Renal pelvis (tissue), 12 donors: ENCODE measurements around the gene PSMB3. TPM values are rescaled to one million over a fixed set of nuclear protein-coding genes. Genes with fewer than 3 reads are reported as not detected.

ENCODE experiments used
- DNase-seq: peaks from one replicate; pipeline ENCODE4 v3.0.0-alpha.2; 2013
- long read RNA-seq, 16 experiments: transcript quantifications; one replicate each; lab custom pipeline, GENCODE V29; 2026
- polyA plus RNA-seq, 3 donors: library from polyadenylated mRNA; unstranded; fragments of 120-200 nt; gene quantifications; one replicate each; pipeline ENCODE4 v1.2.1, GENCODE V29; 2013; ENCODE audit not compliant: insufficient read length in 3 of 3

Gene PSMB3
- 100 to 1,000 TPM; 116 to 125 (median 123) TPM for polyA plus RNA-seq
- long read RNA-seq, donor 1, transcript PSMB3-211 (6 exons, 773 nt), result major isoform, 107 of 156 reads
- long read RNA-seq, donor 1, transcript PSMB3-209 (3 exons, 426 nt), result minor isoform, 11 of 156 reads
- long read RNA-seq, donor 1, transcript PSMB3-210 (2 exons, 562 nt), result minor isoform, 15 of 156 reads
- long read RNA-seq, donor 1, transcript PSMB3-212 (5 exons, 552 nt), result minor isoform, 6 of 156 reads
- long read RNA-seq, donor 1, partial matches to known transcripts, result 17 of 156 reads
- long read RNA-seq, donor 1, other reads (novel, unspliced or antisense), result 0 of 156 reads
- long read RNA-seq, donor 2, transcript PSMB3-211 (6 exons, 773 nt), result major isoform, 119 of 9,405 reads
- long read RNA-seq, donor 2, transcript PSMB3-210 (2 exons, 562 nt), result minor isoform, 9 of 9,405 reads
- long read RNA-seq, donor 2, transcript PSMB3-209 (3 exons, 426 nt), result minor isoform, 11 of 9,405 reads
- long read RNA-seq, donor 2, transcript PSMB3-212 (5 exons, 552 nt), result minor isoform, 5 of 9,405 reads
- long read RNA-seq, donor 2, partial matches to known transcripts, result 9,040 of 9,405 reads
- long read RNA-seq, donor 2, other reads (novel, unspliced or antisense), result 221 of 9,405 reads
- long read RNA-seq, donor 3, transcript PSMB3-209 (3 exons, 426 nt), result minor isoform, 15 of 141 reads
- long read RNA-seq, donor 3, transcript PSMB3-210 (2 exons, 562 nt), result minor isoform, 14 of 141 reads
- long read RNA-seq, donor 3, transcript PSMB3-211 (6 exons, 773 nt), result major isoform, 101 of 141 reads
- long read RNA-seq, donor 3, partial matches to known transcripts, result 11 of 141 reads
- long read RNA-seq, donor 3, other reads (novel, unspliced or antisense), result 0 of 141 reads
- long read RNA-seq, donor 4, transcript PSMB3-211 (6 exons, 773 nt), result major isoform, 165 of 210 reads
- long read RNA-seq, donor 4, transcript PSMB3-209 (3 exons, 426 nt), result minor isoform, 19 of 210 reads
- long read RNA-seq, donor 4, transcript PSMB3-210 (2 exons, 562 nt), result minor isoform, 11 of 210 reads
- long read RNA-seq, donor 4, partial matches to known transcripts, result 13 of 210 reads
- long read RNA-seq, donor 4, other reads (novel, unspliced or antisense), result 0 of 210 reads
- long read RNA-seq, donor 5, transcript PSMB3-210 (2 exons, 562 nt), result minor isoform, 13 of 112 reads
- long read RNA-seq, donor 5, transcript PSMB3-211 (6 exons, 773 nt), result major isoform, 85 of 112 reads
- long read RNA-seq, donor 5, partial matches to known transcripts, result 10 of 112 reads
- long read RNA-seq, donor 5, other reads (novel, unspliced or antisense), result 0 of 112 reads
- long read RNA-seq, donor 6, transcript PSMB3-210 (2 exons, 562 nt), result minor isoform, 6 of 165 reads
- long read RNA-seq, donor 6, transcript PSMB3-211 (6 exons, 773 nt), result major isoform, 66 of 165 reads
- long read RNA-seq, donor 6, partial matches to known transcripts, result 75 of 165 reads
- long read RNA-seq, donor 6, other reads (novel, unspliced or antisense), result 11 of 165 reads
- long read RNA-seq, donor 7, transcript PSMB3-209 (3 exons, 426 nt), result minor isoform, 10 of 200 reads
- long read RNA-seq, donor 7, transcript PSMB3-211 (6 exons, 773 nt), result major isoform, 123 of 200 reads
- long read RNA-seq, donor 7, transcript PSMB3-210 (2 exons, 562 nt), result minor isoform, 14 of 200 reads
- long read RNA-seq, donor 7, partial matches to known transcripts, result 51 of 200 reads
- long read RNA-seq, donor 7, other reads (novel, unspliced or antisense), result 0 of 200 reads
- long read RNA-seq, donor 8, transcript PSMB3-211 (6 exons, 773 nt), result major isoform, 22 of 2,765 reads
- long read RNA-seq, donor 8, transcript PSMB3-209 (3 exons, 426 nt), result minor isoform, 7 of 2,765 reads
- long read RNA-seq, donor 8, partial matches to known transcripts, result 1,034 of 2,765 reads
- long read RNA-seq, donor 8, other reads (novel, unspliced or antisense), result 1,698 of 2,765 reads
- long read RNA-seq, donor 9, transcript PSMB3-211 (6 exons, 773 nt), result major isoform, 131 of 200 reads
- long read RNA-seq, donor 9, transcript PSMB3-210 (2 exons, 562 nt), result minor isoform, 20 of 200 reads
- long read RNA-seq, donor 9, transcript PSMB3-209 (3 exons, 426 nt), result minor isoform, 28 of 200 reads
- long read RNA-seq, donor 9, partial matches to known transcripts, result 19 of 200 reads
- long read RNA-seq, donor 9, other reads (novel, unspliced or antisense), result 0 of 200 reads
- long read RNA-seq, donor 10, transcript PSMB3-212 (5 exons, 552 nt), result minor isoform, 5 of 132 reads
- long read RNA-seq, donor 10, transcript PSMB3-211 (6 exons, 773 nt), result major isoform, 94 of 132 reads
- long read RNA-seq, donor 10, transcript PSMB3-209 (3 exons, 426 nt), result minor isoform, 11 of 132 reads
- long read RNA-seq, donor 10, transcript PSMB3-210 (2 exons, 562 nt), result minor isoform, 15 of 132 reads
- long read RNA-seq, donor 10, partial matches to known transcripts, result 7 of 132 reads
- long read RNA-seq, donor 10, other reads (novel, unspliced or antisense), result 0 of 132 reads
- long read RNA-seq, donor 11, transcript PSMB3-211 (6 exons, 773 nt), result major isoform, 75 of 109 reads
- long read RNA-seq, donor 11, transcript PSMB3-209 (3 exons, 426 nt), result minor isoform, 9 of 109 reads
- long read RNA-seq, donor 11, transcript PSMB3-210 (2 exons, 562 nt), result minor isoform, 12 of 109 reads
- long read RNA-seq, donor 11, partial matches to known transcripts, result 11 of 109 reads
- long read RNA-seq, donor 11, other reads (novel, unspliced or antisense), result 0 of 109 reads
- long read RNA-seq, donor 12, transcript PSMB3-211 (6 exons, 773 nt), result major isoform, 113 of 169 reads
- long read RNA-seq, donor 12, transcript PSMB3-210 (2 exons, 562 nt), result minor isoform, 14 of 169 reads
- long read RNA-seq, donor 12, transcript PSMB3-212 (5 exons, 552 nt), result minor isoform, 6 of 169 reads
- long read RNA-seq, donor 12, transcript PSMB3-209 (3 exons, 426 nt), result minor isoform, 14 of 169 reads
- long read RNA-seq, donor 12, partial matches to known transcripts, result 22 of 169 reads
- long read RNA-seq, donor 12, other reads (novel, unspliced or antisense), result 0 of 169 reads
- long read RNA-seq, donor 13, transcript PSMB3-210 (2 exons, 562 nt), result minor isoform, 12 of 120 reads
- long read RNA-seq, donor 13, transcript PSMB3-211 (6 exons, 773 nt), result major isoform, 61 of 120 reads
- long read RNA-seq, donor 13, transcript PSMB3-209 (3 exons, 426 nt), result minor isoform, 8 of 120 reads
- long read RNA-seq, donor 13, partial matches to known transcripts, result 38 of 120 reads
- long read RNA-seq, donor 13, other reads (novel, unspliced or antisense), result 0 of 120 reads
- long read RNA-seq, donor 14, result 0 reads
- long read RNA-seq, donor 15, result 0 reads
- long read RNA-seq, donor 16, transcript PSMB3-210 (2 exons, 562 nt), result minor isoform, 27 of 160 reads
- long read RNA-seq, donor 16, transcript PSMB3-211 (6 exons, 773 nt), result major isoform, 96 of 160 reads
- long read RNA-seq, donor 16, transcript PSMB3-209 (3 exons, 426 nt), result minor isoform, 21 of 160 reads
- long read RNA-seq, donor 16, partial matches to known transcripts, result 12 of 160 reads
- long read RNA-seq, donor 16, other reads (novel, unspliced or antisense), result 0 of 160 reads

DNA sequence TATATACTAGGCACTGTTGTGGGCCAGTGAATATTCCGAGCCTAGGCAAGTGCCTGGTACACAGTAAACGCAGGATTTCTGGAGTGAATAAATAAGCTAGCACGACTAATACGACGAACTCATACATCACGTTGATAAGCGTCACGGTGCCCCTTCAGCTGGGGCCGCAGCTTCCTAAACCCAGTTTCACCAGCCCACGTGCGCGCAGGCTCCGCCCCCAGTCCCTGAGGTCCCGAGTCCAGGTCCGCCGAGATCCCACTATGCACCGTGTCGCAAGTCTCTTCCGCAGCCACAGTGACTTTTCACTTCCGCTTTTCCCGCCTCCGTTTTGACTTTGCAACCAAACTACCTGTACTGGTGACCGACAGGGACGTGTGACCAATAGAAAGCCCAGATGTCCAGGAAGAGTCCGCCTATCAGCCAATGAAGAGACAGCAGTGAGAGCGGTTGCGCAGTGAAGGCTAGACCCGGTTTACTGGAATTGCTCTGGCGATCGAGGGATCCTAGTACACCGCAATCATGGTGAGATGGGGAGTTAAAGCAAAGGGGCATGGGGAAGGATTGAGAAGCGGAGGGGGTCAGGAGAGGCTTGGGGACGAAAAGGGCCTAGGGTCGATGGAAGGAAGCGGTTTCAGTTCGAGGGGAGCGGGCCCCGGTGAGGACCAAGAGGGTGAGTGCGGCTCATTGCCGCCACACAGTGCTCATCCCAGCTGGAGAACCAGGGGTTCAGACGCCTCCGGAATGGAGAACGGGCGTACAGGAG is at the start of gene PSMB3:
PSMB3 (plus strand) TSS at position 434 of the 763 bp plus-strand sequence; CDS start at position 520, 86 bp downstream.
- DNase-seq, result peak; percentile 99

- no peak for DNase-seq
These were observed 49.4 kb upstream of the PSMB3 start for GRCh38 chr17:38702916-38703741.

GRCh38 chr17:38703742-38704605 is 48.6 kb upstream of the PSMB3 start:
- peak; percentile 93 for DNase-seq

DNA sequence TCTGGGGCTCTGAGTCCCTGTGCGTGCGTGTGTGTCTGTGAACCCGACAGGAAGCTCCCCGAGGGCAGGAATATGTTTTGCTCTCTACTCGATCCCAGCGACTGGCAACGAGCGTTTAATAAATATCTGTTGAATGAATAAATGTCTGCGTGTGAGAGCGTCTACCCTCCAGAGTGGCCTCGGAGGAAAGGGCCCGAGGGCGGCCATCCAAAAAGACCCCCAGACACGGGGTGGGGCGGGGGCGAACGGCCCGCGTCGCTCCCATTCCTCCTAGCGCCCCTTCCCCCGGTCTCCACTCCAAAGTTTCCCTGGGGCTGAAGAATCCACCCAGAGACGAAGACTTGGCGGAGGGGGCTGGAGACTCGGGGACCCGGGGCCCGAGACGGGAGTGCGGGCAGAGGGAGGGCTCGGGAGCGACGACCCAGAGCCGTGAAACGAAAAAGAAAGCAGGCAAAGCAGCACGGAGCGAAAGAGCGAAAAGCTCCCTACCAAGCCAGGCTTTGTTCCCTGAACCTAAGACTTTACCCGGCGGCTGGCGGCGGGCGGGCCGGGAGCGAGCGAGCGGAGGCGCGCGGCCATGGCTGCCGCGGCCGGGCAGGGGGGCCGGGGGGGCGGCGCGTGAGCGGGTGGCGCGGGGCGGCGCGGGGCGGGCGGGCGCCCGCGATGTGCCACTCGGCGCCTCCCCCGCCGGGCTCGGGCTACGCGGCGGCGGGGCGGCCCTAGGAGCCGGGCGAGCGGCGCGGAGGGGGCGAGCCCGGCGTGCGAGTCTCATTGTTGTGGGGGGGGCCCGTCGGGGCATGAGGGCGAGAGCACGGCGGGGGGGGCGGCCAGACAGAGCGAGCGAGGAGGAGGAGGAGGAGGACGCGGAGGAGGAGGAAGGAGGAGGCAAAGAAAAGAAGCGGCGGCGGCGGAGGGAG is 47.7 kb upstream of the PSMB3 start, which contains the start of gene MLLT6:
MLLT6 (plus strand) TSS at position 668 of the 917 bp plus-strand sequence. CDS start 360 bp downstream, outside the sequence.
- peak; percentile 87 for DNase-seq

- no peak for DNase-seq
These were observed 47.1 kb upstream of the PSMB3 start for GRCh38 chr17:38705523-38705802.

GRCh38 chr17:38705803-38706504 is 46.6 kb upstream of the PSMB3 start:
- no peak for DNase-seq

DNA sequence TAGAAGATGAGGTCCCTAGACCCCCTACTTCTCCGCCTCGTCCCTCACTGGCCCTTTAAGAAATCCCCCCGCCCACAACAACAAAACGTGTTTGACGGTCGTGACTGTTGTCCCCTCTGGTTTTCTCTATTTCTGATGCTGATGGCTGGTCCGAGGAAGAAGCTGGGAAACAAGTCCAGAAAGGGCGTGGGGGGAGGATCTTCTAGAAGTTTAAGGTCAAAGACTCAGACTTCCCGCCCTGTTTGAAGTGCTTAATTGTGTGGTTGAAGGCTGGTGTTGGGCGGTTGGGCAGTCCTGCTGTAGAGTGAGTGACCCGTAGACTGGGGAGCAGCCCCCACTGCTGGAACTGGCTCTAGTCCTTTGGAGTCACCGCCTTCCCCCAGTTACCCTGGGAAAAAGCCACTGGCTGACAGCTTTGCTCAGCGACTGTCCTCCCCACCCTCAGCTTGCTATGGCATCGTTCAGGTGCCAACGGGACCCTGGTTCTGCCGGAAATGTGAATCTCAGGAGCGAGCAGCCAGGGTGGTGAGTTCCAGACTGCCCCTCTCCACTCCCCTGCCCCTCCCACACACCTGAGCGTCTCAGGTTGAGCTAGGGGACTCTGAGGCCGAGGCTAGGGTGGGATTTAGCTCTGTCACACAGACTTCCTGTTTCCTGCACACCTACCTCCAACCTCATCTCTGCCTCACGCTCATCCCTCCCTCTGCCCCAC is 45.9 kb upstream of the PSMB3 start:
- DNase-seq, result no peak

GRCh38 chr17:38707678-38708351 is 44.7 kb upstream of the PSMB3 start:
- DNase-seq, result no peak

- DNase-seq, result no peak
These were observed 43.3 kb upstream of the PSMB3 start for GRCh38 chr17:38709104-38709820.

- no peak for DNase-seq
These were observed 42.5 kb upstream of the PSMB3 start for GRCh38 chr17:38709864-38710603.
